Activated CD8-positive, alpha-beta memory T cell treated with anti-CD3 and anti-CD28 coated beads for 1 hour (primary cell): Measurements from ENCODE around the gene CABLES1.
"Not testable (repeated sequence)": the region's sequence is repeated elsewhere in the genome, so short reads cannot be mapped to it uniquely, and the experiment has no call there.

Source experiments
- DNase-seq, 2 donors: peaks; one replicate each; pipeline ENCODE4 v3.0.0-alpha.2; 2020; ENCODE audit warnings: low read depth in 1 of 2; ENCODE audit errors: extremely low read depth in 1 of 2

CABLES1 gene

DNA sequence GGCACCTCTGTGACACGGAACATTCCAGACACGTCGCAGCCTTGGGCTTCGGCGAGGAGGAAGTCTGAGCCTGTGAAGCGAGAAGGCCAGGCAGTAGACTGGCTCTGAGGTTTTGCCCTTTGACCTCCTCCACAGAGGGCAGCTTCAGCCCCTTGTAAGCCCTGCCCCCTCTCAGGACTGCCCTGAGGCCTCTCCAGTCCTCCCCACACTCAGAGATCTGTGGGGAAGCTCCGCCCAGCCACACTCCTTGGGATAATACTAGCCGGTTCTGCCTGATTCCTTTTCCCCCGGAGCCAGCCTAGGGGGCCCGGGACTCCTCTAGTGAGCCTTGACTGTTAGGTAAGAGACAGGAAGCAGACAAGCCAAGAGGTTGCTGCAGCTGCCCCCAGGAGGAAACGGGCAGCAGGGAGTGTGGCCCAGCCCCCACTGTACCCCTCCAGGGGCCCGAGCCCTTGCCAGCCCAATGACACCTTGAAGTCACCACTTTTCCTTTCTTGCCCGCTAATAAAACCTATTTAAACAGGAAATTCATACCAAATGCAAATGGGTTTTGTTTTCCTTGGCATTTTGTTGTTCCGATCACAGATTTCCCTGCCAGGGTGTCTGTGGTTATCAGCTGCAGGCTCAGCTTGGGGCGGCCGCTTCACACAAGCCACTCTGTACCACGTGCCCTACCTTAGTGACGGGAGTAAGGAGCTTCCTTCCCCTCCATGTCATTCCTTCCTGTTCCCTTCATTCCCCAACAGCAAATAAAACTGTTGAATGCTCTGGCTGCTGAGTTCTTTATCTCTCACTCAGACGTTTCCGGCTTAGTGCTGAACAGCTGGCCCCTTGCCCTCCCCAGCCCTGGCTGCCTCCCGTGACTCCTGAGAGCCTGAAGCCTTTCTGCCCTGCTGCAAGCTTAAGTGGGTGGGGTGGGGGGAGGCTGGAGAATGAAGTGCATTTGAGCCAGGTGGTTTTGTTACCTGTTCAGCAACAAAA lies 124.7 kb downstream of the CABLES1 start:
- DNase-seq = no peak

DNA sequence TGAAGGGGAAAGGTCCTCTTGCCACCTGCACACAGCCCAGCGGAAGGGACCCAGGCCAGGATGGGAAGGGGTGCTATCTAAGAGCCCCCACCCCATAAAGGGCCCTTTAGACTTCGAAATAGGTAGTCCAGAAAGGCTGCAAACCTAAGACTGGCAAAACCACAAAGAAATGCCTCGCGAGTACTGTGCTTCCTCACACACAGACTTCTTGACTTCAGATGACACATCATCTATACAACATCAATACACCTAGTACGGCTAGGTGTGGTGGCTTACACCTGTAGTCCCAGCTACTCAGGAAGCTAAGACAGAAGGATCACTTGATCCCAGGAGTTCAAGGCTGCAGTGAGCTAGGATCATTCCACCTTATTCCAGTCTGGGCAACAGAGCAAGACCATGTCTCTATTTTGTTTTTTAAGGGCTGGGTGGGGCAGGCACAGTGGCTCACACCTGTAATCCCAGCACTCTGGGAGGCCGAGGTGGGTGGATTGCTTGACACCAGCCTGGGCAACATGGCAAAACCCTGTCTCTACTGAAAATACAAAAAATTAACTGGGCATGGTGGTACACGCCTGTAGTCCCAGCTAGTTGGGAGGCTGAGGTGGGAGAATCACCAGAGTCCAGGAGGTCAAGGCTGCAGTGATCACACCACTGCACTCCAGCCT lies 125.8 kb downstream of the CABLES1 start:
- DNase-seq = no peak

DNA sequence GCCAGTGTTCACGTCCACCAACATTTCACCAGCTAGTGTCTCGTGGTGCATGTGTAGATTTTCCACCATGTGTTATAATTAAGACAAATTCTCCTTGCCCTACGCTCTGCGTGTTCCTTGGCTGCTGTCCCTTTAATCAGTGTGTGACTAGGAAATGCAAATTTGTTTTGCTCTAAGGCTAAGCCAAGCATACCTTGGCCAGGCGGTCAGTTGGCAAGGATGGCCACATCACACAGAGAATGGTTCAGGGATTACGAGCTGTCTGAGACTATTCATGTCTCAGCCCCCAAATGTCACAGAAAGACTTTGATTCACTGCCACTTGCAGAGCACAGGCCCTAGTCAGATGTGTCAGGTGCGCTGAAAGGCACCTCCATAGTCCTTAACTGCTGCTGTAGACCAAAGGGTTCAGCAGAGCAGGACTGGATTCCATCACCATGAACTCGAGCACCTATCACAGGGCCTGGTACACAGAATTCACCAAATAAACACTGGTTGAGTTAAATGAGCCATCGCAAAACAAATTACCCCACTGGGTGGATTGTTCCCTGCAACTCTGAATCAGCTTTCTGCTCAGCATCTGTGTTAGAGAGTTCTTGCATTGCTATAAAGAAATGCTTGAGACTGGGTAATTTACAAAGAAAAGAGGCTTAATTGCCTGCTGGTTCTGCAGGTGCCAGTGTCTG lies 128.4 kb downstream of the CABLES1 start:
- no peak for DNase-seq

DNA sequence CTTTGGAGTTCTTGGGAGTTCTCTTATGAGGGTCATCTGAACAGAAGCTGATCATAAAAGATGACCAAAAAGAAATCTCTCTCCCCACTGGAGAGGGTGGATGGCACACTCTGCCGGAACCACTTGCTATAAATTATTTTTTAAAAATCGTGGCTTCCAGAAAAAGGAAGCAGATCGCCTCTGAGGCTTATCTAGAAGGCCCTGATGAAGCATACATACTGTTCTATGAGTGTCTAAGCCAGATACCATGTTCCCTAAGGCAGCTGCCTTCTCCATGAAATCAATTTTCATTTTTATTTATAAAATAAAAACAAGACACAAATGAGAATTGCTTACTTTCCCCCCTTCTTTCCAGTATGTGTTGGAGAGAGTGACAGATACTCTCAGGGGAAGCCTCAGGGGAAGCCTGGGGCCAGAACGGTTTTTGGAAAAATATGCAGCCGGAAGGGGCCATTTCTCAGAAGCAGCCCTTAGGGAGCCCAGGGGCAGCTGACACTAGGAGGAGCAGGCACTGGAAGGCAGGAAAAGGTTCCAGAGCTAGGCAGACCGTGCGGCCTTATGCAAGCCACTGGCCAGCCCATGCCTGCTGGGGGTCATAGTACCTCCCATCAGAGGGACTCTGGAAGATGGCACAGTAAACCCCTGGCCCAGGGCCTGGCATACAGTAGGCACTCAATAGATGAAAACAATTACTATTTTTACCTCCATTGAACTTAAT lies 130.6 kb downstream of the CABLES1 start:
- DNase-seq = no peak

DNA sequence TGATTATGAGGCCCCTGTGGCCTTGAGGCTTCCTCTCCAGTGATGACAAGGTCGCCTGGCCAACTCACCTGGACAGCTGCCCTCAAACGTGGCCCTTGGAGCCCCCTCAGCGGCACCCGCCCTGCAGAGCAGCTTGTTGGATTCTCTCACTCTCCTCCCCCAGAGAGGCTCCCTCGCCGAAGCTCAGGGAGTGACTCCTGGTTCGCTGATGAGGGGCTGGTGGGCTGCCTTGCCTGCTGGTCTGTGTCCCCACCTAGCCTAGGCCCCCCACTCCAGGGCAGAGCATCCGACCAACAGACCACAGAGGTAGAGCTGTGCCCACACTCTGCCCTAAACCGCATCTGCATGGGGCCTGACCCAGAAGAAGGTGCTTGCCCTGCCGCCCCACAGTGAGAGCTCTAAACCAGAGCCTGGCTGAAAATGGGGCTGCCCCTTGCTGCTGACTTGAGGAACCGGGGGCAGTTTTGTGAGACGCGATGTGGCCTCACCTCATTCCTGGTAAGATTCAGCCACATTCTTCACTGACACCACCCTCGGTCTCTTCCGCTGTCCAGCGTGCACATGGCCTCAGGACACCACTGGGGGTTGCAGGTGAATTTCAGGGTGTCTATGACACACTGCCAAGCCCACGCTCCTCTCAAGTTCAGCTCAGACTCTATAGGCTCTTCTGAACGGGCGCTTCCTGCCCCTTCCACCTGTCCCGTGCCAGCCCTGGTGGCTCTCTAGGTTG lies 131.6 kb downstream of the CABLES1 start:
- no peak for DNase-seq

DNA sequence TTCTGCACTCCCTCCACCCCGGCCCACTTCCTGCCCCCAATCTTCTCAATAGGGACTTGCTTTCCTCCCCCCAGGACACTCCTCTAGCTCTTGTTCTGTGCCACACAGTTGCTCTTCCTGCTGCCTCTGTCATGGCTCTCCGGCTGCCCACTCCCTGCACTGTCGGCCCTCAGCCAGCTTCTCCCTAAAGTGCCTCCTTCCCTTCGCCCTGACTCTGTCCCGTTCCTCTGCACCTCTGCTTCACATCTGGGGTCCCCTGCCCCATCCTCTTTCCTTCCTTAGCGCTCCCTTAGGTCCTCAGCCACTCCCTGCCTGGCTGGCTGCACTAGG lies 132.1 kb downstream of the CABLES1 start:
- DNase-seq = no peak

DNA sequence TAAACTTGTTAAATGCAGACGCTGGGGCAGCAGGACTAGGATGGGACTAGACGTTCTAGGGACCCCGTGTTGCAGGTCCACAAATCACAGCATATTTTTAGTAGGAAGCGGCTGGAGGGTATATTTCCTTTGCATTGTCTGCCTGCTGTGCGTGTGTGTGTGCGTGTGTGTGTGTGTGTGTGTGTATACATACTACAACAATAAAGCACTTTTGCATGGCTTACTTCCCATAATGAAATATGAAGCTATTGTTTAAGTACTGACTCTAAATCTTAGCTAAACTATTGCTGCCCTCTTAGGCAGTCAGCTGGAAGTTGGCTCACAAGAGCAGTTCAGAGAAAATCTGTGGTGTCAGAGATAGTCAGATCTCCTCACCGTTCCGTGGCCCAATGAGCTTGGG lies 133.4 kb downstream of the CABLES1 start:
- no peak for DNase-seq

DNA sequence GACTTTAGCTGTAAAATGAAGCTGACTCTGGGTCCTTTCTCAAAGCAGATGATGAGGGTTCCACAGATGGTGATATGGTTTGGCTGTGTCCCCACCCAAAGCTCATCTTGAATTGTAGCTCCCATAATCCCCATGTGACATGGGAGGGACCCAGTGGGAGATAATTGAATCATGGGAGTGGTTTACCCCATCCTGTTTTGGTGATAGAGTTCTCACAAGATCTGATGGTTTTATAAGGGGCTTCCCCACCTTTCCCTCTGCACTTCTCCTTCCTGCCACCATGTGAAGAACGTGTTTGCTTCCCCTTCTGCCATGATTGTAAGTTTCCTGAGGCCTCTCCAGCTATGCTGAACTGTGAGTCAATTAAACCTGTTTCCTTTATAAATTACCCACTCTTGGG lies 133.8 kb downstream of the CABLES1 start:
- not testable (repeated sequence) for DNase-seq

DNA sequence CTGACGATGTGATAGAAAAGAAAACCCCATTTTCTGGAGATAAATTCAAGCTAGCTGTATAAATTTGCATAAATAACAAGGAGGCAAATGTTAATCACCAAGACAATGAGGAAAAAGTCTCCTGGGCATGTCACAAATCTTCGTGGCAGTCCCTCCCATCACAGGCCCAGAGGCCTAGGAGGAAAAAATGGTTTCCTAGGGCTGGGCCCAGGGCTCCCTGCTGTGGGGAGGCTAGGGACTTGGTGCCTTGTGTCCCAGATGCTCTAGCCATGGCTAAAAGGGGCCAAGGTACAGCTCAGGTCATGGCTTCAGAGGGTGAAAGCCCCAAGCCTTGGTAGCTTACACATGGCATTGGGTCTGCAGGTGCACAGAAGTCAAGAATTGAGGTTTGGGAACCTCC lies 134.6 kb downstream of the CABLES1 start:
- DNase-seq = no peak

DNA sequence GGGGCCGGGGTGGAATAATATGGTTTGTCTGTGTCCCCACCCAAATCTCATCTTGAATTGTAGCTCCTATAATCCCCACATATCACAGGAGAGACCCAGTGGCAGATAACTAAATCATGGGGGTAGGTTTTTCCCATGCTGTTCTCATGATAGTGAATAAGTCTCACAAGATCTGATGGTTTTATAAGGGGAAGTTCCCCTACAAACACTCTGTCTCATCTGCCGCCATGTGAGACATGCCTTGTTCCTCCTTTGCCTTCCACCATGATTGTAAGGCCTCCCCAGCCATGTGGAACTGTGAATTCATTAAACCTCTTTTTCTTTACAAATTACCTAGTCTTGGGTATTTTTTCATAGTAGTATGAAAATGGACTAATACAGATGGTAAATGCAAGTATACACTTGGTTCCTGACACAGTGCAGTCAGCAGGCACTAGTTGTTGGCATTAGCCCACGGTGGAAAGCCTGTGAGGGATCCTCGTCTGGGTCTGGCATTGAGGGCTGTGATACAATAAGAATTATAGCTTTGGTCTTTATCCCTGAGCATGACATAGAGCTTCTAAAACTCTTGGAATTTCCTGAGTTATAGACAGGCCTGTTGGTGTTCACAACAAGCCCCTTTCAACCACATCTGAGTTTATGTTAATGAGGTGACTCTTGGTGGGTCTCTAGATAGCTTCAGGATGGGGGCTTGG lies 135.8 kb downstream of the CABLES1 start:
- DNase-seq = no peak

DNA sequence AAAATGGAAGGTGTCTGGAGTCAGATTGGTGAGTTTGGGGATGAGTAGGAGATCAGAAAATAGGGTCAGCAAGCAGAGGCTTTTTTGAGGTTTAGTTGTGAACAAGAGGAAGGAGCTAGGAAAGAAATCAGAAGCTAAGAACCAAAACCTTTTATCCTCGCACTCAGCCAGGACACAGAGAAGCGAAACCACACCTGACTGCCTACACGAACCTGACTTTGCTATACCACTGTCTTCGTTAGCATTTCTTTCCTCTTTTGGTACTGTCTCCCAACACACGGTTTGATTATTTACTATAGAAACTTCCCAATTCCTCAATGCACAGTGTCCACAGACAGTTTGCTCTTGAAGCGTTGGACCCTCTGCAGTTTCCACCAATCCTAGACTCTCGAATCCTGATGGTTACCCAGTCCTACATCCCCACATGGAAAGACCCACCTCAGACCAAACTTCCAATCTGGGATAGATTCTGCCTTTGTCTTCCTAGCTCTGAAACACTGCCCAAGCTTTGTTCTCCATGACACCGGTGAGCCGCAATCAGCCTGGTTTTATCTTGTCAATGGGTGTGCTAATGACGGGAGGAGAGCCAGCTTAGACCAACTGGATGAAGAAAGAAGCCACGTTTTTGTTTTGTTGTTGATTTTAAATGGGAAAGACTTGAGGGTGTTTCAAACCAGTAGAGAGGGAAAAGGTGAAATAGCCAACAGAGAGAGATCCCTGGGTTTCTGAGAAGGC lies 137.4 kb downstream of the CABLES1 start:
- DNase-seq = no peak

DNA sequence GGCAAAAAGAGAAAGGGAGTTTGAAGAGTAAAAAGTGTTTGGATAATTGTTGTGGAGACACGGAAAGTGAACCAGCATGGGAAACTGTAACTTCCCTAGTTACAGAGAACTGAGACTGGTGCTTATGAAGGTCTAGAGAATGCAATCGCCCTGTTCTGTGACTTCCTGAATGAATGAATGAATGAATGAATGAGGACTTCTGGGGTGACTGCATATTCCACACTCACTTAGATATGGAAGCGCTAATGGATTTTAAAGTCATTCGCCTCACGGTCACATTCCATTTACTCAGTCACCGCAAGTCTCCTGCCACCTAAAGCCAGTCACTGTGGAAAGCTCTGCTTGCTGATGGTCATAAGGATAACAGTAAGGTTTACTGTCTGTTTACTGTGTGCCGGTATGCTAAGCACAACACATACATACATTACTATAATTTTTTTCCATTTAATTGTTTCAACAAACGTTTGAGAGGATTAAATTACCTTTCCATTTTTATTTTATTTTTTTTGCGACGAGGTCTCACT lies 138.2 kb downstream of the CABLES1 start:
- DNase-seq = no peak

DNA sequence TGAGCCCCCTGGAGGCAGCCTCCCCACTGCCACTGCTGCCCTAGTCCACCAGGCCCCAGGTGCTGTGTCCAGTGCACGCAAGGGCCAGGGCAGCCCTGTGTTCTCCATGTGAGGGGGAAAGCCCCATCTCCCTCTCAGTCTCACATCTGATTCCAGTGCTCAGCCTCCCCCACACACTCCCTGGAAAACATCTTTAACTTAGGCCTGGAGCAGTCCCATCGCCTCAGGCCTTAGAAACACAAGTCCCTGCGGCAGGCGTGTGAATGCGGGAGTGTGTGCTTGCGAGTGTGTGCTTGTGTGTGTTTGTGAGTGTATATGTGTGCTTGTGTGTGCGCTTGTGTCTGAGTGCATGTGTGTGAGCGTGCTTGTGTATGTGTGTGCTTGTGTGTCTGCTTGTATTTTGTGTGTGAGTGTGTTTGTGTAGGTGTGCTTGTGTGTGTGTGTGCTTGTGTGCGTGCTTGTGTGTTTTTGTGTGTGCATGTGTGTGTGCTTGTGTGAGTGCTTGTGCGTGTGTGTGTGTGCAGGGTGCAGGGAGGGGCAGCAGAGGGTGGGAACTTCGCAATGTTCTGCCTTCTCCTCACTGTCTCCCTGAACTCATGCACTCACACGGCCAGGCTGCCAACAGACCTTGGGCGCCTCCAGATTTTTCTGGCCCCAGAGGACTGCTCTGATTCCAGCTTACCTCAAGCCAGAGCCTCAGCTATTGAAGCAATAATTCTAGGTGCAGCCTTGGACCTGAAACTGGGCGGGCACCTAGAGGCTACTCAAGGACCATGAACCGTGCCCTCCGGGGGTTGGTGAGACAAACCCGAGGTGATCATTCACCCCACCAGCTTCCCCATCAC lies 139.6 kb downstream of the CABLES1 start:
- DNase-seq = no peak

DNA sequence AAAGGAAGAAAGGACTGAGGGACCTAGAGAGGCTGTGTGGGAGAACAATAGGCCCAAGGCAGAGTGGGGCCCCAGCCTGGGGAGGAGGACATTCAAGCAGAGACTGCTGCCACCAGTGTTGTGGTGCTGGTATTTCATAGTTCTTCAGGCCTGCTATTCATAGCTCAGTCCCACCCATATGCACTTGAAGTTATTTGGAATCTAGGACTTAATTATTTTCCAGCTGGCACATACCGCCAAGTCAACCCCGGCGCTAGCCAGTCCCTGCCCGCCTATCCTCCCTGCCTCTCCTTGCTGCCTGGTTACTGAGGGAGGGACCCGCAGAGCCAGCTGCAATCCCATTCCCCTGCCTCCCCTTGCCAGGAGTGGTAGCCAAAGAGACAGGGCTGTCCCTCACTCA lies 141.2 kb downstream of the CABLES1 start:
- DNase-seq = no peak

DNA sequence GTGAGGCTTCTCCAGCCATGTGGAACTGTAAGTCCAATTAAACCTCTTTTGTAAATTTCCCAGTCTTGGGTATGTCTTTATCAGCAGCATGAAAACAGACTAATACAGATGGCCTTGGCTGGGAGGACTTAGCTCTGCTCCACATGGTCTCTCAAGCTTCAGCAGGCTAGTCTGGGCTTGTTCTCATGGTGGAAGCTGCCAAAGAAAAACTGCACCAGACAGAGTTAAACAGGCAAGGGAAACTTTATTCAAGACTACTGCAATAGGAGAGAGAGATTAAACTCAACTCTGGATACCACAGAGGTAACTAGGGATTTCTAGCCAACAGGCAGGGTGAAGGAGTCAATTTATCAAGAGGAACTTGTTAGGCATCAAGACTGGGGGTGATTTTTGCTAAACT lies 142.1 kb downstream of the CABLES1 start:
- DNase-seq = no peak

DNA sequence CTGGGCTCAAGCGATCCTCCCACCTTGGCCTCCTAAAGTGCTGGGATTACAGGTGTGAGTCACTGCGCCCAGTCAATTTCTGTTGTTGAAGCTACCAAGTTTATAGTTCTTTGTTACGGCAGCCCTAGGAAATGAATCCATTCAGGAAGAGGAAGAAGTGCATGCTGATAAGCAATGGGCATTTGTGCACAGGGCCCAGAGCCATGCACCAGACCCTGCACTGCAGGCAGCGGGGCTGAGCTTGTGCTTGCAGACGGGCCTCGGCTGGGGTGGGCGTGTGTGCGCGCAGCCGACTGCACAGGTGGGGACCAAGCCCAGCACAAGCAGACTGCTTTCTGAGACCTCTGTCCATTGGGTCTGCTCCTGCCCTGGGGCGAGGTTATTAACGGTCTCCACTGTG lies 144.6 kb downstream of the CABLES1 start:
- no peak for DNase-seq

DNA sequence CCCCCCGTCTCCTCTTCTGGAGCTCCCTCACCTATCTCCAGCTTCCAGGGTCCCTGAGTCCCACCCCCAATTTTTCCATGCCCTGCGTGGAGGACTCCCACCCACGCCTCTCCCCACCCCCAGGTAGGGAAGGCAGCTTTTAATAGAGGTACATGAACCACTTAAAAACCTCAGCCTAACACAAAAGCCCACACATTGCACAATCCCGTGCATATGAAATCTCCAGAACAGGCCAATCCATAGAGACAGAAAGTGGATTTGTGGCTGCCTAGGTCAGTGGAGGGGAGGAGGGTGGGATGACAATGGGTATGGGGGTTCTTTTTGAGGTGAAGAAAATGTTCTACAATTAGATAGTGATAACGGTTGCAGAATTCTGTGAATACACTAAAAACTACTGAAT lies 145.6 kb downstream of the CABLES1 start:
- DNase-seq = no peak
